LoVo (cell line): Measurements from ENCODE around the gene SEMA4F.
"Not testable (repeated sequence)": the region's sequence is repeated elsewhere in the genome, so short reads cannot be mapped to it uniquely, and the experiment has no call there.

Experiments used
- DNase-seq: peaks from one replicate; pipeline ENCODE4 v3.0.0-alpha.2; 2016; ENCODE audit warnings: low spot score

SEMA4F gene, protein sequence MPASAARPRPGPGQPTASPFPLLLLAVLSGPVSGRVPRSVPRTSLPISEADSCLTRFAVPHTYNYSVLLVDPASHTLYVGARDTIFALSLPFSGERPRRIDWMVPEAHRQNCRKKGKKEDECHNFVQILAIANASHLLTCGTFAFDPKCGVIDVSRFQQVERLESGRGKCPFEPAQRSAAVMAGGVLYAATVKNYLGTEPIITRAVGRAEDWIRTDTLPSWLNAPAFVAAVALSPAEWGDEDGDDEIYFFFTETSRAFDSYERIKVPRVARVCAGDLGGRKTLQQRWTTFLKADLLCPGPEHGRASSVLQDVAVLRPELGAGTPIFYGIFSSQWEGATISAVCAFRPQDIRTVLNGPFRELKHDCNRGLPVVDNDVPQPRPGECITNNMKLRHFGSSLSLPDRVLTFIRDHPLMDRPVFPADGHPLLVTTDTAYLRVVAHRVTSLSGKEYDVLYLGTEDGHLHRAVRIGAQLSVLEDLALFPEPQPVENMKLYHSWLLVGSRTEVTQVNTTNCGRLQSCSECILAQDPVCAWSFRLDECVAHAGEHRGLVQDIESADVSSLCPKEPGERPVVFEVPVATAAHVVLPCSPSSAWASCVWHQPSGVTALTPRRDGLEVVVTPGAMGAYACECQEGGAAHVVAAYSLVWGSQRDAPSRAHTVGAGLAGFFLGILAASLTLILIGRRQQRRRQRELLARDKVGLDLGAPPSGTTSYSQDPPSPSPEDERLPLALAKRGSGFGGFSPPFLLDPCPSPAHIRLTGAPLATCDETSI

DNA sequence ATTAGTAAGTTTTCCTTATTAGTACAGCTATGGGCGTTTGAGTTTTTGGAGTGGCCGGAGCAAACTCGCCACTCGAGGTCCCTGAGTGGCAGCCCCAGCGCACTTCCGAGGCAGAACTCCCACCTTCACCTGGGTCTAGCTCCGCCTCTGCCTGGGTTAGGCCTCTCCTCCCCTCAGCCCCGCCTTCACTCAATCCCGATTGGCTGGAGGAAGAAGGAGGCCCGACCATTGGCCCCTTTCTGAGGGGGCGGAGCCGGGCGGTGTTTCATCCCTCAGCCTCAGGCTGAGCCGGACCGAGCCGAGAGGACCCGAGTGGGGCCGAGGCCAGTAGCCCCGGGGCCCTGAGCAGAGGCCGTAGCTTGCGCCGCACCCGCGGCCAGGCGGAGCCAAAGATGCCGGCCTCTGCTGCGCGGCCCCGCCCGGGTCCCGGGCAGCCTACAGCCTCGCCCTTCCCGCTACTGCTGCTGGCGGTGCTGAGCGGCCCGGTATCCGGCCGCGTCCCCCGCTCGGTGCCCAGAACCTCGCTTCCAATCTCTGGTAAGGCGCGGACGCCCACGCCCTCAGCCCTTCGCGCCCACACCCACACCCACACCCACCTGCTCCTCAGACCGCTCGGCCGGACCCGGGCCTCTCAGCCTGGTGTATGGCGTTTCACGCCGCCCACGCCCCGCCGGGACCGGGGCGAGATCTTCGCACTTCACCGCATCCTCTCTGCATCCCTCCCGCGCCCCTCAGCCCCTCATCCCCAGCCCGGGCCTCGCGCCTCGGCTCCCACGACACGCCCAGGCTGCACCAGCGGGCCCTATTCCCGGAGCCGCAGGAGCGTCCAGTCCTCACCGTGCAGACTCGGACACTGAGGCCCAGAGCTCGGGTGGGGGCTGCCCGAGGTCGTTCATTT is at the start of gene SEMA4F:
SEMA4F (plus strand) TSS at position 263 of the 898 bp plus-strand sequence; CDS start at position 393, 130 bp downstream.
- DNase-seq: peak; percentile 96

DNA sequence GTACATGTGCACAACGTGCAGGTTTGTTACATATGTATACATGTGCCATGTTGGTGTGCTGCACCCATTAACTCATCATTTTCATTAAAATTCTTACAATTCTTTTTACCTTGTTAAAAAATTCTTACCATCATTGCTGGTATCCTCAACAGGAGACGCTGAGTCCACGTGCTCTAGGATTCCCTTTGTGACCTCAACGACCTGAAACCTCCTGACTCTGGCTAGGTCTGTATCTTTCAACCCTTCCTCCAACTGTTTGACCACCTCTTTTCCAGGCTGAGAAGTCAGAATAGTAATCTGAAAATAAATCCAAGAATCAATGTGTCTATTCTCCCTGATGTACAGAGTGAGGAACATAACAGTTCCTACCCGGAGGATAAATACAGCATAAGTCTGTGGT is 47.1 kb upstream of the SEMA4F start:
- DNase-seq: no peak

DNA sequence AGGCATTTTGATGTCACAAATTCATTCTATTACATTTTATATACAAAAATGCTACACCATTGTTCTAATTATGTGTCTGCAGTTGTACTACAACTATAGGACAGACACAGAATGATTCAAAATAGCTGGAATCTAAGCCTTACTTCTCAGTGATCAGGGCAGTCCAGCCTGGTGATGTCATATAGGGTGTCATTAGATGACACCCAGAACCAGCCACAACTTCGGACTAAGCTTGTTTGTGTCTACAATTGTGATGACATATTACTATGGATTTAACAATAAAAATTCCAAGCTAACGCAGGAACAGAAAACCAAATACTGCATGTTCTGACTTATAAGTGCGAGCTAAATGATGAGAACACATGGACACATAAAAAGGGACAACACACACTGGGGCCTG is 36.9 kb upstream of the SEMA4F start:
- DNase-seq: no peak

DNA sequence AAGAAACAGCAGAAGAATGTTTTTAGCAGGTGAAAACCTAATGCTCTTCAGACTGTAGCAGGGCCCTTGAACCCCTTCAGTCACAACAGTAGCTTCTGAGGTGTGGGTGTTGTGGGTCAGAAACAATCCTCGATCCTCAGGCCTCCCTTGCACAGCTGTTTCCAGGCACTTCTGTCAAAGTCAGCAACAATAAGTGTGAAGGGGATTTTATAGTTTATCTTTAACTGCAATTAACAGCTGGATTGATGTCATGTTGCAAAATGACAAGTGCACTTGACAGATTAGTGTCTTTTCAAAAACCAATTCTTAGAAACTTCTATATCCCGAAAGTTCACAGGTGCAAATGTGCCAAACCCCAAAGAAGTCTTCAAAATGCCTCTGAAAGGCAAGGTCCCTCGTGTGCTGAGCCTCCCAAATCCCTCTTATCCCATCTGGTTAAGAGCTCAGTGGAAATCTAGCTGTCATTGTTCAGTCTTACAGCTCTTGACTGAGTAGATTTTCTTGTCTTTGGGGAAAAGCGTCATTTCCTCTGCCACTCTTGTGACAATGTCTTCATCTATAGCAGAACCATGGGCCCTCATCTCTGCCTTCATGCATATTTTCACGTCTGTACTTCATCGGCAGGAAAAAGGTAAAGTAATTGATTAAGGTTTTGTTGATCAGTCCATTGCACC is 35.5 kb upstream of the SEMA4F start:
- no peak for DNase-seq

DNA sequence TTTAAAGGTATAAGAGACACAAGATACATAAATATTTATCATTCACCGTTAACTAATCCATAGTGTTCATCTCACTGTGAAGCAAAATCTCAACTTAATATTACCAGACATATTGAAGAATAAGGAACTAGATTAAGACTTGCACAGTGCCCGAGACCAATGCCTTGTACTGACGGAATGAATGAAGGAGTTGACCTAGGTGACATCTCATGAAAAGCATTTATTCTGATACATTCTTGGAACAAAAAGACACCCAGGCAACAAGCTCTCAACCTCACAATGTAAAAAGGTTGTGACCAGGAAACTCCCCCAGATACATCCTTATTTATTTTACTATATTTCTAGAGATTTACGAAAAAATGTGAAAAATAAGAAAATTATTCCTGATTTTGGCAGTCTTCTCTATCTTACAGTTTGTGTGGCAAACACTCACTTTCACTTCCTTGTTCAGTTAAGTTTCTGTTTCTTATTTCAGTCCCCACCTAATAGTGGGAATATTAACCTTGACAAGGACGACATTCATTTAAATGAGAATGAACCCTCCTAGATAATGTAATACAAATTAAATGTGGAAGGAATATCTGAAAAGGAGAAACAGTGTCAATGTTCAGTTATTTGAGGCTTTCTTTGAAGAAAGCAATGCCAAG is 34.3 kb upstream of the SEMA4F start:
- DNase-seq: no peak

DNA sequence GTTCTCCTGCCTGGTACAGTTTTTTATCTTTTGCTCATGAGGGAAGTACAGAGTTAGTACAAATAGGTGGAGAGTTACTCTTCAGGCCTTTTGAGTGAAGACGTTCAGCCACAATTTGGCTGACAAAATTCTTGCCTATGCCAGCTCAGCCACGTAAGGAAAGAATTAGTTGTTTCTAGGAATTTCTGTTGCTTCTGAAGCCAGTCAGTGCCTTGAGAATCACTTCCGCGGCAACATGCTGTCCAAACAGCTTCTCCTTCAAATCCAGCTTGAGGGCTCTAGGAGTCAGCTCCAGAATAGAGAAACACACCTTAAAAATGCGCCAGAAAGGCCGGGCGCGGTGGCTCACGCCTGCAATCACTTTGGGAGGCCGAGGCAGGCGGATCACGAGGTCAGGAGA is 33.4 kb upstream of the SEMA4F start:
- no peak for DNase-seq

DNA sequence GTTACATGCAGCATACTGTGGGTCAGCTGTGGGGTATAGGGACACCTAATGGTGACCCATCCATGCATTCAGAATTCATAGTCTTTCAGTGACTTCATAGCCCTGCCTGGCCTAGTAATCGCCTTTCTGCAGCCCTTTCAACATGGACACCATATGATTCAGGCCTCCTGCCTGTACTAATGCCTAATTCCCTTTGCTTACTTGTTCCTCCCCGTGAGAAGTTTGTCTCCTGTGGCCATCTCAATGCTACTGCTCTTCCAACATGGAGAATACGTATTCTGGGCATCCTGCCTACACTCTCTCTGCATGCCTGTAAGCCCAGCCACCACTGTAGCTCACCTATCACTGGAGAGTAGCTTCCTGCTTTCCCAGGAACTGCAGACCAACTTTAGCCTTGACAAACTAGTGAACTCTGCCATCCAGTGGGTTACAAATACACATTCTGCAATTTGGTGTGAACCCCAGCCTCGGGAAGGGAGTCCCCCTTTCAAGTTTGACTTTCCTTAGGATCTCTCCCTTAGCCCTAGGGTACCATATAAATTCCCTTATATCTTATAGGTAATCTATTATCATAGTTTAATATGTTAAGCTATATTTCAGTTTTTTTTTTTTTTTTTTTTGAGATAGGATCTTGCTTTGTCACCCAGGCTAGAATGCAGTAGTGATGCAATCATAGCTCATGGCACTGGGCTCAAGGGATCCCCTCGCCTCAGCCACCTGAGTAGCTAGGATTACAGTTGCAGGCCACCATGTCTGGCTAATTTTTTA is 28.2 kb upstream of the SEMA4F start:
- no peak for DNase-seq

DNA sequence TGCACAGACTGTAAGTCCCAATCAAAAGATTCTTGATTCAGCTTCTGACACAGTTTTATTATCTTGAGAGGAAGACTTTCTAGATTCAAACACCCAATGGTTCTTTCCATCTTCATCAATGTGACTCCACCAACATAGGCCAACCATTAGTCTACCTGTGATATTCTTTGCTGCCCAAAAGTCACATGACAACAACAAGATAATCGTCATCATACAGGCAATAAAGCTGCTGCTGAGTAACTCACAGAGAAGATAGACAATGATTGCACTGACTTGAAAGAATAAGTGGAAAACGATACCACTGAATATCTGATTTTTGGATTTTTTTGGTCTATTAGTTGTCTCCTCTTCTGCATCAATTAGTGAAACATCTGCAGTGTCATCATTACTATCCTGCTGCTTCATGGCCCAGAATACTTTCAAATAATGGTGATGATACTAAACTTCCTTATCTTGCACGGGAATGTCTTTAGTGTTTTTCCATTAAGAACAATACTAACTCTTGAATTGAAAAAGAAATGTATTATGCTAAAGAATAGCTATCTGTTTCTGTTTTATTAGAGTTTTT is 25.4 kb upstream of the SEMA4F start:
- no peak for DNase-seq

DNA sequence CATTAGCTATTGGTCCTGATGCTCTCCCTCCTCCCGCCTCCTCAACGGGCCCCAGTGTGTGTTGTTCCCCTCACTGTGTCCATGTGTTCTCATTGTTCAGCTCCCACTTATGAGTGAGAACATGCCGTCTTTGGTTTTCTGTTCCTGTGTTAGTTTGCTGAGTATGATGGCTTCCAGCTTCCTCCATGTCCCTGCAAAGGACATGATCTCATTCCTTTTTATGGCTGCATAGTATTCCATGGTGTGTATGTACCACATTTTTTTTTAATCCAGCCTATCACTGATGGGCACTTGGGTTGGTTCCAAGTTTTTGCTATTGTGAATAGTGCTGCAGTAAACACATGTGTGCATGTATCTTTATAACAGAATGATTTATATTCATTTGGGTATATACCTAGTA is 23.6 kb upstream of the SEMA4F start:
- DNase-seq: not testable (repeated sequence)

DNA sequence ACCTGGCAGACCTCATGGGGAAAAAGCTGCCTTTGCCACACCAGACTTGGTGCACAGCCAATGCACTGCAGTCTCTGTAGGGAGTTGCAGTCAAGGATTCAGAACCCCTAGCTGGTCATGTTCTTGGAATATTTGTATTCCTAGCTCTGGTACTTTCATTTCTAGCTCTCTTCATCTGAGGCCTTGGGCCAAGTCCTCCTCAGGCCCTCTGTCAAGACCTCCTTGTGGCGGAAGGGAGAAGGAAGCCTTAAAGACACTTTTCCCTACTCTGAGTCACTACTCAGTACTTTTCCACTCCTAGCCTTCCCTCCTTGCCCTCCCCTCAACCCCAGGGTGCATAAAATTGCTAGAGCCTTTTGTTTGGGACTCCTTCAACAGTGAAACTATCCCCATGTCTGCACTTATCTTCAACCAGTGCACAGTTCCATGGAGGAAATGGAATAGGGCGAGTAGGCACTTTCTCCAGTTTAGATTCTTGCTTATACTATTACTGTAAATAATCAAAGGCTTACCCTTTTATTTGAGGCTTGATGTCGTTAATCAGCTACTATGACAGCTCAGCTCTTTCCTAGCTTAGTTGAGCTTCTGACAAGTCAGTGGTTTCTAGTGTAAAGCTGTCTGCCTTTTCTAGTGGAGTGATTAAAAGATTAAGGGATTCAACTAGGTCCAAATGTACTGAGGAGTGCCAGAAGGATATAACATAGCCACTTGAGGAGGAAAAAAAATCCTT is 21.7 kb upstream of the SEMA4F start:
- peak; percentile 6 for DNase-seq

DNA sequence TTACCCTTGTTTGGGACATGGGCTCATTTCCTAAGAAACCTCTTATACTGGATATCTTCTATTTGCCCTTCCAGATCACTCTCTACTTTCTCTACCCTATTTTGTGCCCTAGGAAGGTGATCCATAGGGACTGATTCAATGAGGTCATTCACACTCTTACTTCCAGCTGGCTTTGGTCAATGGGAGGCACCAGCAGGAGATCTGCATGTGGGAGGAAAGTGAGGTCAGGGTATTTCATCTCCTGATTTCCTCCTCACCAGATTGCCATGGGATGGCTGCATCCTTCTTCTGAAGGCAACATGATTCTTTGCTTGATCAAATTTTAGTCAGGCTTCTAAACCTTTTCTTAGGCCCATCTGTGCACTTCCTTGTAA is 21.1 kb upstream of the SEMA4F start:
- no peak for DNase-seq

DNA sequence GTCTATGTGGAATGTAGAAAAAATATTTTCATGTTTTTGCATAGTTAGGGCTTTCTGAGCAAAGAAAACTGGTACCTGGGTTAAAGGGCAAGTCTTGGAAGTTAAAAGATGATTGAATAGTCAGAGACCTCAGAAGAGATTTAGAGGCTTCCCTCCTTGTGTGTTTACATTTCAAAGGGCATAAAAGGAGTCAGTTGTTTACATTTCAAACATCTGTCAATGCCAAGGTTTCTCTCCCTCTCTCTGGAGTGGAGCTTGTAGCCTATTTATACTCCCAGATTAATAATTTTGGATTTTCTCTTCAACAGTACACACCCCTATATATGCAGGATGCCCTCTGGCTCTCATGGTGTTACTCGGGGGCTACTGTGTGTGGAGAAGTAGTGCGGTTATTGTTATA is 14.5 kb upstream of the SEMA4F start:
- DNase-seq: no peak

DNA sequence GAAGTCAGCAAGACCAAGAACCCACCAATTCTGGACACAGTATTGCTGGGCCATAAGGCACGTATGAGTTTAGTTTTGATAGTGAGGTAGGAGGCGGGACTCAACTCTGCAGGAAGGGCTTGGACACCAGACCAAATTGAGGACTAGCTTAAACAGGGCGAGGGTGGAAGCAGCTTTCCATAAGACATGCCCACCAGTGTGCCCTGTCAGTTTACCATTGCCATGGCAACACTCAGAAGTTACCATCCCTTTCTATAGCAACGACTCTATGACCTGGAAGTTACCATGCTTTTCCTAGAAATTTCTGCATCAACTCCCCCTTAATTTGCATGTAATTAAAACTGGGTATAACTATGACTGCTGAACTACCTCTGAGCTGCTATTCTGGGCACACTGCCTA is 8.7 kb upstream of the SEMA4F start:
- no peak for DNase-seq

DNA sequence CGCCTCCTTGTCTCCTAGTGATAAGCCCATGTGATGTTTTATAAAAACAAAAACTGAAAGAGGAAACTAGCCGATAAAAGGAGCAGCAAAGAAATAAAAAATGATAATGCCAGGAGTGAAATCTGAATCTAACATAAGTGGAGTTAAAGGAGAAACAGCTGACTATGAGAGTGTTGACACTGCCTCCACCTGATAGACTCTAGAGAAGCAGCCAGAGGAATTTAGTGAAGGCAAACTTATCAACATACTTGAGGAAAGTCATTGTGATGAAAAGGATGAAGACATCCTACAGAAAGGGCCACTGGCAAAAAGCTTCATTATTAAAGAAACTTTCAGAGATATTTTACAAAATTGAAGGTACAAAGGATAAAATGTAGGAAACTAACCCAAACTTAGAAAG is 7.8 kb upstream of the SEMA4F start:
- no peak for DNase-seq

DNA sequence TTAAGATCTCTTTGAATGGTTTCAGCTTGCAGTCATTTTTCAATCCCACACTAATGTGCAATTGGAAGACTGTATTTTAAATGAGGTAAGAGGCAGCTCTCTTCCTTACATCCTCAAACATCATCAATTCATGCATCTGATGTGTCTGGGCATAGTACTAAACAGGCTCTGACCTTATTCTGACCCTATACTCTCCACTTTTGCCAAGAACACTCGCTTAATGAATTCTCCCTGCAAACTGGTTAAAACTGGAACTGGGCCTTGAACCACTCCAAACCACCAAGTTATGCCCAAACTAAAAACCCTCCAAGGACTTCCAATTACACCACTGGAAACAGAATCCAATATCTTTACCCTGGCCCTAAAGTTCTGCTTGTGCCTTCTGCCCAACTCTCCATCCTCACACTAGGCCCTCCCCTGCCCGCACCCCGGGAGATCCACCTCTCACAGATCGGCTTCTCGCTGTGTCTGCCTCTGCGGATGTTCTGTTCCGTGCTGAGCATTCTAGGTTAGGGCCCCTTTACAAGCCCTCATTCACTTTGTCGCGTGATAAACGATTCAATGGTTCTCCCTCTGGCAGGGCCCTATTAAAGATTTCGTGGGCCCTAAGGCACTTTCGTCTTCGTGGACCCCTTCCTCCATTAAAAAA is 7.1 kb upstream of the SEMA4F start:
- DNase-seq: no peak

DNA sequence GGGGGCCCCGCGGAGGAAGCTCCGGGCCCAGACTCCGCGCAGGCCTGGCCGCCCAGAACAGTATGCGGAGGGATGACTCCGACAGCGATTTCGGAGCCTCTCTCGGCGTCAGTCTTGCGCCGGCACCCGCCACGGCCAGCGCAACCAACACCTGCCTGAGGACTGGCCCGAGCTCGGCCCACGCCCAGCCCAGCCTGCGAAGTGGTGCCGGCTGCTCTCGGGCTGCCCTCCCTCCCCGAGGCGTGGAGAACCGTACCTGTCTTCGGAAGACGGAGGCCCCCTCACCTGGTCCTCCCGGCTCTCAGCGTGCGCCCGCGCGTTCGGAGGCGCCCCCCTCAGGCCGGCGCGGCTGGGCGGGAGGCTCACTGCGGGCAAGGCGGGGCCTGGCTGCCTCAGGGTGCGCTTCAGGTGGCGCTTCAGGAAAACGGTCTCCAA is 6.0 kb upstream of the SEMA4F start, which contains the start of gene M1AP:
M1AP (minus strand) TSS at position 322 of the 435 bp plus-strand sequence. CDS start 8,055 bp downstream, outside the sequence.
- DNase-seq: no peak

DNA sequence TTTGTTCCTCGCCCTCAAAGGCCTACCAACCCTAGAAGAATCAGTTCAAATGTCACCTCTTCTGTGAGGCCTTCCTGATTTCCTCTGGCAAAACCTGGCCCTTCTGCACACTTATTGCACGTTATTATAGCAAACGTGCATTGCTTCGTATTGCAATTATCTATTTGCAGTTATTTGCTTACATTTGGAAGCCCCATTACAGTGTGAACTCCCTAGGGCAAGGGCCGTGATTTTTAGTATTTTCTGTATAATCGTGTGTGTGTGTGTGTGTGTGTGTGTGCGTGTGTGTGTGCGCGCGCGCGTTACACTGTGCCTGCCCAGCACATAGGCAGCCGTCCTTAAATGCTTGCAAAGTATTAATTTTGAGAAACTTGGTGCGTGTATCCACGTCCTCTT is 460 bp upstream of the SEMA4F start:
- no peak for DNase-seq

DNA sequence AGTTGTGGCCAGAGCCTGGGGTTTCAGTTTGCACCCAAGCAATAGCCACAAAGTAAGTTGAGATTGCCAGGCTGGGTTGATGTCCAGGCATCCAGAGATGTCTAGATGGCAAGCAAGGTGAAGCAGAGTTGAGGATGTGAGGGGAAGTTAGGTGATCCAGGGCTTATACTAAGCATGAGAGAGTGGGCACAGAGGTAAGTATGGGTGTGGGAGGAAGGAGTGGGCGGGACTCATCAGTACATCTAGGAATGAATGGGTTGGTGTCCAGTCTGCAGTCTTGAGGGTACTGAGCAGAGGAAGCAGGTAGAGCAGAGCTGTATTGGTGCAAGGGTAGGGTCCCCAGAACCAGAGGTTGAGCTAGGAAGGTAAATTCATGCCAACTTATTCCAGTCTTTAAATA is 1.5 kb downstream of the SEMA4F start:
- DNase-seq: no peak

DNA sequence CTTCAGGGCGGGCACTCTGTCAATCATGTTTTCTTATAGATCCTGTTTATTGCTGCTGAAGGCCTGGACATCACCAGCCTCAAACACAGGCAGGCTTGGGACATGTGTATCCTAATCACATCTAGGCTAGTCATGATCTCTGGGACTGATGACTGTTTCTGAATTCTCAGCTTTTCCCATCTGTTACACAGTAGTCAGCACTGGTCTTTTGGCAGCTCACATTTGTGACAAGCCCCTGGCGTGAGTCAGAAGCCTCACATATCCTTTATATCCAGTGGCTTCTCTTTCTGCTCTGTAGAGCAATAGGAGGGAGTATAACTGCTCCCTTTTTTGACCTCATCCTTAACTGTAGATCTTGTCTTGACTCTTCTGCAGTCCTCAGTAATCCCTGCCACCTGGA is 4.5 kb downstream of the SEMA4F start:
- no peak for DNase-seq
